ENCODE results near the gene HPCAL1.

GRCh38 chr2:10372203-10372861 lies 69.6 kb downstream of the HPCAL1 start:
- TF ChIP-seq CTCF (IDR thresholded peaks at IDR 0.05) (no peak), EZH2 (IDR thresholded peaks at IDR 0.05; ENCODE audit: borderline replicate concordance, insufficient read depth, low read depth, low read length, poor library complexity, severe bottlenecking) (no peak)
